HG02588 (cell line): Measurements from ENCODE around the gene ARHGAP5.

ENCODE experiments used
- ATAC-seq: cut with Tn5 transposase; IDR thresholded peaks from one replicate; pipeline ENCODE4 v1.9.1; 2021; ENCODE audit warnings: mild to moderate bottlenecking, moderate library complexity; ENCODE audit not compliant: unreplicated experiment

The ARHGAP5 gene

DNA sequence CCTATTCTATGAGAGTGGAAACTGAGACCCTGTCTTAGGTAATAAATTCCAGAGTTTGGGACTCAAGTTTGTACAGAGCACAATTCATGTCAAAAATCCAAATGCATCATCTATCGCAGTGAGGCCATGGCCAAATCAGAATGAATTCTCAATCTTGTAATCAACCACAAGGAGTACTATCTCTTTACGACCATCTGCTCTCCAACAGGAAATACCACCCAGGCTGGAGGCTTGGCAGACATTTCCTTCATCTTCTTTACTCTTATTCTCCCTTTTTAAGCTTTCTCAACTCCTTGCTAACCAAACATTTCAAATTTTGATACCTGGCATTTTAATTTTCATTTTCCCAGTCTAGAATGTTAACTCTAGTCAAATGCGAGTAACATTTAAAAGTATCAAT lies 92.1 kb downstream of the ARHGAP5 start:
- ATAC-seq, result no peak

DNA sequence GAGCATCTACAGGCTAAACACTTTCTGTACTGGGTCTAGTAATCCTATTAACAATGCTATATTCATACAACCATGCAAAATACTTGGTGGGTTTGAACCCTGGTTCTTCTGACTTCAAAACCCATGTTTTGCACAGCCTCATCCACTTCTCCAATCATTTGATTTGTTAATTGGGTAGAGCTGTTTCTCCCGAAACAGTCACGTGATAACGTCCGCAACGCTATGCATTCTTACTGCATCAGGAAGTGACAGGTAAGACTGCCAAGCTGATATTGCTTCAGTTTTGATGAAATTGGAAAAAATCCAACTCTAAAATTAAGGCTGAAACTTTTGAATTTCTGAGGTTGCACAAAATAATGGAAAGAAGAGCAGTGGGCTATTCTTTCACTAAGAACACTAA lies 94.4 kb downstream of the ARHGAP5 start:
- no peak for ATAC-seq

DNA sequence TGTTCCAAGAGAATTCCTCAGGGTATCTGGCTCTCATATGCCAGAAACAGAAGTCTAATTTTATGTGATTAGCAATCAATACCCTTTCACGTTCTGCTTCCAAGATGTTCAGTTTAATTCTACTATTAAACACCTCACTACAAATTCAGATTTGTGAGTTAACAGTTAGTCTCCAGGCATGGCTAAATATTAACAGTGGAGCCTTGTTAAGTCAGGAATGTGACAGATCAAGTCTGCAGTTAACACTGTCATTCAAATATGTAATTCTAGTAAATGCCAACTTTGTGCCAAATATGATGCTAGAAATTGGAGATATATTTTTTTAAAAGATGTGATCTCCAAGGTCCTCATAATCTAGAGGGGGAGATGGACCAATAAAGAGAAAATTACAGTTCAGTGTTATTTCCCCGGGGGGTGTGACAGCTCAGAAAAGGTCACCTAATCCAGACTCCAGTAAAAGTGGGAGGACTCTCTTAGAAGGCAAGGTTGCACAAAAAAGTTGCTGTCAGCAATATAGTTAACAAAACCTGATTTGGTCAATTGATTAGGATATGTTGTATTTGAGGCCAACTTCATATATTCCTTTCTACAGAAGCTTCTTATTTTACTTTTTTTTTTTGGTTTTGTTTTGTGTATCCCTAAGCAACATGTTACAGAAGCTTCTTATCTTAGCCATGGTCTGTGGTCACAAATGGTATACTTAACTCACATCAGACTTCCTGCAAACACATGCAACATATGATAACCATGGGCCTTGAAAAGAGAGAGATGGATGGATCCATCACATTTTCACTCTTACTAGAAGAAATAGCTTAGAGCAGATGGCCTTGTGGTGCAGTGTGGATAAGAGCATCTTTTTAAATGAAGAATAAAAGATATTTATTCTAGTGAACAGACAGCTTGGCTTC lies 106.3 kb downstream of the ARHGAP5 start:
- ATAC-seq, result no peak

DNA sequence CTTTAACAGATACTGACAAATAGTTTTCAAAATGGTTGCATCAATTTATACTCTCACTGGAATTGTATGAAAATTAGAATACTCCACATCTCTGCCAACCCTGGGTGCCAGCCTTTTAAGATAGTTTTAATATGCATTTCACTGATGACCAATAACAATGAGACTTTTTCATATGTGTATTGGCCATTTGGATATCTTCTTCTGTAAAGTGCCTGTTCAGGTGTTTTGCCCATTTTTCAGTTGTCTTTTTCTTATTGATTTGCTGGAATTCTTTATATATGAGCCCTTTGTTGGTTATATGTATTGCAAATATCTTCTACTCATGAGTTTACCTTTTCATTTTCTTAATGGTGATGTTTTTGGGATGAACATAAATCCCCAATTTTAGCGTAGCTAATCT lies 108.0 kb downstream of the ARHGAP5 start:
- ATAC-seq, result no peak

DNA sequence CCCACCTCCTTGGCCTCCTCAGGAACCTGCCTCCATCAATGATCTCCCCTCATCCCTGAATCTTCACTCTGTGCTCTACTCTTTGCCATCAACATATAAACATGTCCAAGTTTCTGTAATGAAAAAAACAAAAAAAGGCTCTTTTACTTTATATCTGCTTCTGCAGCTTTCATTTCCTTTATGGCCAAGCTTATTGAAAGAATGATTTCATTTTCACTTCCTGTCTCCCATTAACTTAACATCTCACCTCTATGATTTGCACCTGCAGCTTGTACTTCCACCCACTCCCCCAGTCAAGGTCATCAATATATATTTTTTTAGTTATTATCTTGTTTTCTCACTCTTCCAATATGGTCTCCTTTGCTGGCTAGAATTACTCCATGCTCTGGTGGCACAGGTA lies 109.1 kb downstream of the ARHGAP5 start:
- no peak for ATAC-seq

DNA sequence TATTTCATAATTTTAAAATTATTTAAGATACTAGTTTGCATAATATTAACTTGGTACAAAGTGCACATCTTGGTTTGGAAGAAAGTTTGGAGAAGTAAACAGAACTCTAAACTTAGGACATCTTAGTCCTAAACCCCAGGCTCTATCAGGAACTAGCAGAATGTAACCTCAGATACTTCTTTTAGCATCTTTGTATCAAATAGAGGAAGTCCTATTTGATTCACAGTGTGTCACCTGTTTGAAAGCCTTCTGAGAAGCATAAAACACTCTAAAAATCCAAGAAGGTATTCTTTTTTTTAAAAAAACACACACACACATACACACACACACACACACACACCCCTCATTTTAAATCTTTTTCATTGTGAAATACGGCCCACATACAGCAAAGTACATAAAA lies 112.7 kb downstream of the ARHGAP5 start:
- ATAC-seq, result no peak

DNA sequence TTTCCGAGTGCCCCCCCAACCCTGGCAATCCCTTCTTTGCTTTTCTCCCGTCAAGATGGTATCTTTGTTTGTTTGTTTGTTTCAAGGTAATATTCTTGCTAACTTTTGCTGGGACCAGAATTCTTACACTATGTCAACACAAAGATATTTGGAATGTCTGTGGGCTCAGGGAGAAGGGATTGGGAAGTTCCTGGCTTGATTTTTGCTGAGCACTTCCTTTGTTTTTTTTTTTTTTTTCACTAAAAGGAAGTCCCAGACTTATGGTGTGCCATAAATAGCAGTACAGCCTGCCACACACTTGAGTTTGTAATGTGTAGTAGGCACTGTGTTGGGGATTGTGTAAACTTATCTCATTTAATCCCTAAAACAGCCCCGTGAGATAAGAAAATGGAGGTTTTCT lies 113.6 kb downstream of the ARHGAP5 start:
- ATAC-seq, result no peak

DNA sequence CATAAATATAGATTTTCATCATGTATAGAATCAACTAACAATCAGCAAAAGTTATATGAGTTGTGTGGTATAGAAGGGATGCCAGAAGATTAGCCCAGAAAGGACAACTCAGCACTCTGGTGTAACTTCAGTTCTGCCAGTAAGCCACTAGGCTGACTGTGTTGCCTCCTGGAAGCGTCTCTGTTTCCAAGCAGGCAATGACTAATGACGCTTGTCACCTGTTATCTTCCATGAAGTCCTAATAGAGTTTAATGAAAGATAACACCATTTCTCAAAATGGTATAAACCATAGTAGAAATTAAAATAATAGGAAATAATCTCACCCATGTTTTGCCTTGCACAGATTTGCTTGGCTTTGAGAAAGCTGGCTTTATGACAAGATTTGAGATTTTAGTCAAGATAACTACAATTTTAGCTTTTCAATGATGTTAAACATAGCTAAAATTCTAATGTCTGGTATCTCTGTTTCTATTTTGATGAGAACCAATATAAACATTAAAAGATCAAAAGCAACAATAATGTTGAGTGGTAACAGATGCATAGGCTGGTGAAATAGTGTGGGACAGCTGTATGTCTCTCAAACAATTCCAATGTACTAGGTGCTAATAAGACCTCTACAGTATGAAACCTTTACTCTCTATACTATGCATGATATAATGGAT lies 115.7 kb downstream of the ARHGAP5 start:
- no peak for ATAC-seq

DNA sequence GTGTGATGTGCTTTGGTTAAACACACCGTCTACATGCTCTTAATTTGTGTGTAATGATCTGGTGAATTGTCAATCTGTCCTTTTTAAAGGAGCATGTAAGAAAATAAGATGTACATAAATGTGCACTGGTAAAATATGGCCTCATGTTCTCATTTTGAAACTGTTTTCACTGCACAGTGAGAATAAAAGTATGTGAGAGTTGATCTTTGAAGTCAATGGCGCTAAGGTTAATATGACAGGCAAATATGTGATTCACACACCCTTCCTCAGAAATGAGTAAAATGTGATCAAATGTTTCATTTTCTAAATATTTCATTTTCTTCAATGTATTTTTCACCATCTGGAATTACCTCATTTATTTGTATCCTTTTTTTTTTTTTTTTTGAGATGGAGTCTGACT lies 116.4 kb downstream of the ARHGAP5 start:
- ATAC-seq, result no peak

DNA sequence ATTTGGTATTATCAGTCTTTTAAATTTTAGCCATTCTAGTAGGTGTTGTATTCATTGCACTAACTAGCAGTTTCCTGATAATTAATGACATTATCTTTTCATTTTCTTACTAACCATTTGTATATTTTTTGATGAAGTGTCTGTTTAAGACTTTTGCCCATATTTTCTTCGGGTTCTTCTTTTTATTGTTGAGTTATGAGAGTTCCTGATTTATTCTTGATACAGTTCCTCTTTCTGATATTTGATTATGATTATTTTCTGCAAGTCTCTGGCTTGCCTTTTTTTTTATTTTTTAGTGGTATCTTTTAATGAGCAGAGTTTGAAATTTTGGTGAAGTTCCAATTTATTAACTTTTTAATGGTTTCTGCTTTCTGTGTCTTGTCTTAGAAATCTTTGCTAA lies 118.5 kb downstream of the ARHGAP5 start:
- no peak for ATAC-seq

DNA sequence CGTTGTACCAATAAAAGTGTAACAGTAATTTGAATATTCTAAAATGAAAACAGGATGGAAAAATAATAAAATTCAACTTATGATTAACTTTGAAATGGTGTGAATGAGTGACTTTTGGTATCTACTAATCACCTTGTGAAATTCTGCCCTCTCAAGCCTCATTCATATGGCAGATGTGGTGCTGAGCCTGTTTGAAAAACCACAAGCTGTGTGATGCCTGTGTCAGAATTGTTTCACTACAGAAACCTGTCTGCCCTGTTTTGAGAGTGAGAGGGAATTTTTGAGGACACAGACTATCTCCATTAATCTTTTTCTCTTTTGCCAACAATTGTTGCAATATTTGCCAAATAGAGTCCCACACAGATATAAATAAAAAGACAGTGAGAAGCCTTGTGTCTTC lies 120.8 kb downstream of the ARHGAP5 start:
- no peak for ATAC-seq

DNA sequence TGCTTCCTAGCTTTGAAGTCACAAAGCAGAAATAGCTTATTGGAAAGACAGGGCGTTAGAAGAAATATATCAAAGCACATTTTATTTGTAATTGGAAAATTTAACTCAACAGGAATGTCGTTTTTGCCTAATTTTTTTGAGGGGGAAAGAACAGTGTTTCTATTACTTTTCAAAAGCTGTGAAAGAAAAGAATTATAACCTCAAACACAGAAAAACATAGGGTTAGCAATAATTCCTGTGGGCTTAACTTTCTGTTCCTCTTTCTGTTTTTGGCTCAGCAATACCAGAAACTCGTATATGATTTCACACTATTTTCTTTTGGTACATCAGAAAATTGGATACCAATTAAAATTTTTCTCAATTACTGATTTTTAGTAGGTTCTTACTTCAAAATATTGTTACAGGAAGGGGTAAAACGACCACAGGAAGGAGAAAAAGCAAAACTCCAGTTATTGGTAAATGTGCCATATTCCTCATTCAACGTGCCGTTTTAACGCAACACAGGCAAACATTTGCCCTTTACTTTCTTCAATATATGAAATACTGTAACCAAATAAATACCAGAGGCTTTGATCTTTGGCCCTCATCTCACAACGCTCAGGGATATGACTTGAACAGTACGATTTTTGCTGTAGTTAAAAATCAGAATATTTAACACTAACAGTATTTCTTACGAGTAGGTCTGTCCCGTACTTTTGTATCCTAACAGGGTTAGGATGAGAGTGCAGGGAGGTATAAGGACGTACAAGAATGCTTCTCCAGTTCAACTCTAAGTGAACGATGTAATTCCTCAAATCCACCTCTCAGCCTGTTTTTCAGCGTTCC lies 123.5 kb downstream of the ARHGAP5 start:
- ATAC-seq, result peak; percentile 0

DNA sequence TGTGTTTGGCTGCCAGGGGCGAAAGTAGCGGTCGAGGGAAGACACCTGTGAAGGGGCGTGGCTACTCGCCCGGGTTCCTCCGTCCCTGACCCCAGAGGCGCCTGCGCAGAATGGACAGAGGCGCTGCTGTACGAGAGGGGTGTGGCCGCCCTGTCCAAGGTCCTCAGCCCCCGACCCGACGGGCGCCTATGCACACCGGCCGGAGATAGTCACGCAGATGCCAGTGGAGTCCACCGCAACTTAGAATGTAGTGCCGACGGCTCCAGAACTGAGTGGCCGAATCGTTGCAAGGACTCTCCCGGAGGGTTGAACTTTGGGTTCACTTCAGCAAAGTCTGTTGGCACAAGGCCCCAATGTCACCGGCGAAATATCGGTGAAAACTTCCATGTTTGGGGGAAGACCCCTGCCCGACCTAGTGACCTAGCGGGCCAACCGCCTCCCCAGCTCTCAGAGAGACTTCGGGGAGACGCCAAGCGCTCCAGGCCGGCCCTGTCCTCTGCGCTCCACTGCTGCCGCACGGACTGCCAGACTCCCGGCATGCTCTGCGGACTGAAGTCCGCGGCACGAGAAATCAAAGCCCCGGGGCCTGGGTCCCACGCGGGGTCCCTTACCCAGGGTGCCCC lies 124.2 kb downstream of the ARHGAP5 start:
- peak; percentile 59 for ATAC-seq

DNA sequence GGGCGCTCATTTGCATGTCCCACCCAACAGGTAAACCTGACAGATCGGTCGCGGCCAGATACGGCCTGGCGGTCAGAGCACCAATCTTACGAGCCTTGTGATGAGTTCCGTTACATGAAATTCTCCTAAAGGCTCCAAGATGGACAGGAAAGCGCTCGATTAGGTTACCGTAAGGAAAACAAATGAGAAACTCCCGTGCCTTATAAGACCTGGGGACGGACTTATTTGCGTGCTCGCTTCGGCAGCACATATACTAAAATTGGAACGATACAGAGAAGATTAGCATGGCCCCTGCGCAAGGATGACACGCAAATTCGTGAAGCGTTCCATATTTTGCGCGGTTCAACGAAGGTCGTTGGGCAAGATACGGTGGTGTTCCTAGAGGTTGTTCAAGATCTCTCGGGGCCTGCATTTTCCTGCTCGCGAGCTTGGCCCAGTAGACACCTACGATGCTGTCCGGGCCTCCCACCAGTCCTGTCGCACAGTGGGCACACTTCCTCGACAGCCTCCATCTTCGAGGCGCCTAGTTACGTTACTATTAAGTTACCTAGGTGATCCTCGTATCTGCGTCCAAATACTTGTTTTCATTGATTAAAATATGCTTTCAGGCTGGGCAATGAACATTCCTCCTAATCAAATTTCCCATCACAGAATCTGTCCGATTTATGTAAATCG lies 124.8 kb downstream of the ARHGAP5 start, which contains the start of gene RNU6-7:
RNU6-7 (plus strand) TSS at position 230 of the 675 bp plus-strand sequence.
- no peak for ATAC-seq

DNA sequence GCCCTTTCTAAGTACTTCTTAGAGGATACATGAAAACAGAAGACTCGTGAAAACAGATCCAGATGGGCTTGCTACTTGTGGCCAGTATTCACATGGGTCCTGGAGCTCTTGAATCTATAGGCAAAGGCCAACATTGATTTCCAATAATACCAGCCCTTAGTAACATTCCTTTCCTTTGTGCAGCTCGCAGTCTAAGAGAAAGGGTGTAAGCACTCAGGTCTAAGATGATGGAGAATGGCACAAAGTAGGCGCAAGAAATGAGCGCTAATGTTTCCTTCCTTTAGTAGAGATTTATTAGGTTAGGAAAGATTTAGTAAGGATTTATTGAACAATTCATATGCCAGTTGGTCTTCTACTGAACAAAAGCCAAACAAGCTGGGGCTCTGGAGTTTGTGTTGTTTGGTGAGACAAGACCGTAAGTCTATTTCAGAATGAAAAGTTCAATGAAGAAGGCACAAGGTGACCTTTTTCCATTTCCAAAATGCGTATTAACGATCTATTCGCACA lies 125.4 kb downstream of the ARHGAP5 start:
- ATAC-seq, result no peak

DNA sequence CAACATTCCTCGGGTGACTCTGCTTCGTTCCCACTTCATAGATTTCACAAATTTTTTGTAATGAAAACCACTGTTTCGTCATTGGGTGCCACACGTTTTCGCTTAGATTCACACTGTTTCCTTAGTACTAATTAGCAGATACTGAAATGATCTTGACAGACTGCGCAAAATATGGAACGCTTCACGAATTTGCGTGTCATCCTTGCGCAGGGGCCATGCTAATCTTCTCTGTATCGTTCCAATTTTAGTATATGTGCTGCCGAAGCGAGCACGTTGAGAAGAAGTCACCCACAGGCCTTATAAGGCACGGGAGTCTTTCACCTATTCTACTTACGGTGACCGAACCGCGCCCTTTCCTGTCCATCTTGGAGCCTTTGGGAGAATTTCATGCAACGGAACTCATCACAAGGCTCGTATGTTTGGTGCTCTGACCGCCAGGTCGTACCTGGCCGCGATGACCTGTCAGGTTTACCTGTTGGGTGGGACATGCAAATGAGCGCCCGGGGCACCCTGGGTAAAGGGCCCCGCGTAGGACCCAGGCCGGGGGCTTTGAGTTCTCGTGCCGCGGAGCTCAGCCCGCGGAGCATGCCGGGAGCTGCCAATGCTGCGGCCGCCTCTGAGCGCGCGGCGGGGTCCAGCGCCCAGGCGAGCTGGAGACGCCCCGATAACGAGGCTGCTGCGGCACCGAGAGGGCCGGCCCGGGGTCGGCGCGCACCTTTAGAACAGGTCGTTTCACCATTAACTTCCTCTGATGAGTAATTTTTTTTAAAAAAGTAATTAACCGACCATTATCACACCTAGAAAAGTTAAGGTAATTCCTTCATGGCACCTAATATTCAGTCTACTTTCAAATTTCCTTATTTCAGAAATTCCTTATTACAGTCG lies 126.1 kb downstream of the ARHGAP5 start, which contains the start of gene RNU6-8:
RNU6-8 (minus strand) TSS at position 272 of the 885 bp plus-strand sequence.
- ATAC-seq, result peak; percentile 68

DNA sequence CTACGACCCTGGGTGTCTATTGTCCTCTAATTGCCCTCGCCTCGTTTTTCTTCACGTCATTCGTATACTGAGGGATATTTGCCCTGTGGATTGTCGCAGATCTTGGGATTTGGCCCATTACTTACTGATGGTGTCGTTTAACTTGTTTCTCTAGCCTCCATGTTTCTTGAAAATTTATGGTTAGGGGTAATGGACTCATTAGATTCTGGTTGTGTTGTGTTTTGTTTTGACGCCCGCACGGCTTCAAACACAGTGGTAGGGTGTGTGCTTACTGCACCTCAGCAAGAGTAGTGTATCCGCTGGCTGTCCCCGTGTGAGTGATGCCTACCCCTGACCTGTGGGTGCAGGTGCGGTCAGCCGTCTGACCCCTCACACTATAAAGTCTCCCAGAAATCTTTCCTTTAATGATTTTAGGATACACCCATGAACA lies 126.8 kb downstream of the ARHGAP5 start:
- ATAC-seq, result no peak

DNA sequence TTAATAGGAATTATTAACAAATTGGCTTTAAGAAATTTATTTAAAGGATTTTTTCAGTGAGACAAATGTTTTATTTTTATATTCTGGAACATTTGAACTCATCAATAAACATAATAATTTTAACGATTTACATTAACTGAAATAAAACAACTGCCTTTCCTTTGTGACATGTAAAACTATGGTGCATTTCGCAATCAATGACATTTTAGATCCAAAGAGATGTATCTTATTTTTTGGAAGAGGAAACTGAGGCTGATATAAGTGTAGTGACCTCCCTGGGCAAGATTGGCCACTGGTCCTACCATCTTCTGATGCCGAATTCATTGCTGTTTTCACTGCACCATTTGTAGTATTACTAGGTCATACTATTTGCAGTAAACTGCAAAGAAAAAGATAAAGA lies 128.4 kb downstream of the ARHGAP5 start:
- ATAC-seq, result no peak

DNA sequence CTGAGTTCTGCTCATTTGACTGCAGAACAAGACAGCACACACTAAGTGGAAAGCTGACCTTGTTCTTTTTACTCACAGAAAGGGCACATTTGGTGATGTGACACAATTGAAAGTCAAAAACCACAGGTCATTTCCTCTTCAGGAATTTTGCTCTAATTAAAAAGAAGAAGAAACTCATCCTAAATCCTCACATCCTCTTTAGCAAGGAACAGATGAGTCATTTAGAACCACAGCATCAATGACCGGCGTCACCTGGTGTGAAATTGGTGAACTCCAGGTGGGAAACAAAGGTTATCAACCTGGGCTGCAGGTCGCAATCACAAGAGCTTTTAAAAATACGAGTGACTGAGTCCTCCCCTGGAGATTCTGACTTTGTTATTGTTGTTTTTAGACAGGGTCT lies 128.9 kb downstream of the ARHGAP5 start:
- ATAC-seq, result no peak
